SK-N-SH (cell line): Measurements from ENCODE around the gene PLPPR5.

Source experiments
- EP300 ChIP-seq, 2 experiments: IDR thresholded peaks; 2 replicates each; pipeline versions ENCODE4 v1.4.0 to v1.6.1; 2012; ENCODE audit warnings: borderline replicate concordance in 1 of 2, low read depth in 1 of 2, low read length in 1 of 2
- EZH2phosphoT487 ChIP-seq: fragments of 200-600 bp; sonication (generic); IDR thresholded peaks from 2 replicates; pipeline ENCODE4 v1.6.1; 2017; ENCODE audit warnings: low read depth, mixed run types, mild to moderate bottlenecking, antibody characterized with exemption, moderate library complexity, borderline replicate concordance
- MEF2A ChIP-seq: IDR thresholded peaks from 2 replicates; pipeline ENCODE4 v1.4.0; 2012; ENCODE audit warnings: low read depth, borderline replicate concordance
- RAD21 ChIP-seq: IDR thresholded peaks from 2 replicates; pipeline ENCODE4 v1.6.1; 2012; ENCODE audit warnings: mild to moderate bottlenecking, low read length
- SIN3A ChIP-seq: IDR thresholded peaks from 2 replicates; pipeline ENCODE4 v1.6.1; 2012; ENCODE audit warnings: low read depth, mild to moderate bottlenecking, low read length, moderate library complexity, borderline replicate concordance
- YY1 ChIP-seq: IDR thresholded peaks from 2 replicates; pipeline ENCODE4 v1.4.0; 2012; ENCODE audit warnings: low read depth, mild to moderate bottlenecking
- TF ChIP-seq, protein P1 (sequence below): IDR thresholded peaks from 2 replicates; pipeline ENCODE4 v1.4.0; 2012; ENCODE audit warnings: low read depth, borderline replicate concordance
- TF ChIP-seq, protein P2 (sequence below): IDR thresholded peaks from 2 replicates; pipeline ENCODE4 v1.4.0; 2012; ENCODE audit warnings: low read depth
- TF ChIP-seq, protein P3 (sequence below): fragments of 200-600 bp; sonication (generic); IDR thresholded peaks from 2 replicates; pipeline ENCODE4 v1.6.1; 2017; ENCODE audit warnings: antibody characterized with exemption, mild to moderate bottlenecking, moderate library complexity
- TF ChIP-seq, protein P4 (sequence below): IDR thresholded peaks from 2 replicates; pipeline ENCODE4 v1.6.1; 2012; ENCODE audit warnings: mild to moderate bottlenecking, low read depth, low read length, moderate library complexity

DNA sequence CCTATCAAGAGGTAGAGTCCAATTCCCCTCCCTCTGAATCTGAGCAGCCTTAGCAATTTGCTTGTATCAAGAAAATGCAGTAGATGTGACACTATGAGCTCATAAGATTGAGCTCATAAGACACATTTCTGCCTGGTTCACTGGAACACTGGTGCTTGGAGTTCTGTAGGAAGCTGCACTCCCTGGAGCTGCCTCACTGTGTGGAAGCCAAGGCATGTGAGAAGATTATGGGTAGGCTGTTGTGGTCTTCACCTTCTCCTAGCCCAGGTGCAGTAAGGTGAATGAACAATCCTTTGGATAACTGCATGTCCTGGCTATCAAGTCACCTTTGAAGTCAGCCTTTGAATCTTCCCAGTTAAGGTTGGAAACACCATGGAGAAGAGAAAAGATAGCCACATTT lies 67.3 kb downstream of the PLPPR5 start:
- TF ChIP-seq MEF2A (no peak), EZH2phosphoT487 (no peak), YY1 (no peak), EP300 (IDR thresholded peaks at IDR 0.05; ENCODE audit: borderline replicate concordance in 1 of 2, low read depth in 1 of 2, low read length in 1 of 2) (no peak), RAD21 (no peak), SIN3A (no peak)
- TF ChIP-seq, protein P1, sequence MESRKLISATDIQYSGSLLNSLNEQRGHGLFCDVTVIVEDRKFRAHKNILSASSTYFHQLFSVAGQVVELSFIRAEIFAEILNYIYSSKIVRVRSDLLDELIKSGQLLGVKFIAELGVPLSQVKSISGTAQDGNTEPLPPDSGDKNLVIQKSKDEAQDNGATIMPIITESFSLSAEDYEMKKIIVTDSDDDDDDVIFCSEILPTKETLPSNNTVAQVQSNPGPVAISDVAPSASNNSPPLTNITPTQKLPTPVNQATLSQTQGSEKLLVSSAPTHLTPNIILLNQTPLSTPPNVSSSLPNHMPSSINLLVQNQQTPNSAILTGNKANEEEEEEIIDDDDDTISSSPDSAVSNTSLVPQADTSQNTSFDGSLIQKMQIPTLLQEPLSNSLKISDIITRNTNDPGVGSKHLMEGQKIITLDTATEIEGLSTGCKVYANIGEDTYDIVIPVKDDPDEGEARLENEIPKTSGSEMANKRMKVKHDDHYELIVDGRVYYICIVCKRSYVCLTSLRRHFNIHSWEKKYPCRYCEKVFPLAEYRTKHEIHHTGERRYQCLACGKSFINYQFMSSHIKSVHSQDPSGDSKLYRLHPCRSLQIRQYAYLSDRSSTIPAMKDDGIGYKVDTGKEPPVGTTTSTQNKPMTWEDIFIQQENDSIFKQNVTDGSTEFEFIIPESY = no peak
- TF ChIP-seq, protein P2, sequence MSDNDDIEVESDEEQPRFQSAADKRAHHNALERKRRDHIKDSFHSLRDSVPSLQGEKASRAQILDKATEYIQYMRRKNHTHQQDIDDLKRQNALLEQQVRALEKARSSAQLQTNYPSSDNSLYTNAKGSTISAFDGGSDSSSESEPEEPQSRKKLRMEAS = no peak
- TF ChIP-seq, protein P3, sequence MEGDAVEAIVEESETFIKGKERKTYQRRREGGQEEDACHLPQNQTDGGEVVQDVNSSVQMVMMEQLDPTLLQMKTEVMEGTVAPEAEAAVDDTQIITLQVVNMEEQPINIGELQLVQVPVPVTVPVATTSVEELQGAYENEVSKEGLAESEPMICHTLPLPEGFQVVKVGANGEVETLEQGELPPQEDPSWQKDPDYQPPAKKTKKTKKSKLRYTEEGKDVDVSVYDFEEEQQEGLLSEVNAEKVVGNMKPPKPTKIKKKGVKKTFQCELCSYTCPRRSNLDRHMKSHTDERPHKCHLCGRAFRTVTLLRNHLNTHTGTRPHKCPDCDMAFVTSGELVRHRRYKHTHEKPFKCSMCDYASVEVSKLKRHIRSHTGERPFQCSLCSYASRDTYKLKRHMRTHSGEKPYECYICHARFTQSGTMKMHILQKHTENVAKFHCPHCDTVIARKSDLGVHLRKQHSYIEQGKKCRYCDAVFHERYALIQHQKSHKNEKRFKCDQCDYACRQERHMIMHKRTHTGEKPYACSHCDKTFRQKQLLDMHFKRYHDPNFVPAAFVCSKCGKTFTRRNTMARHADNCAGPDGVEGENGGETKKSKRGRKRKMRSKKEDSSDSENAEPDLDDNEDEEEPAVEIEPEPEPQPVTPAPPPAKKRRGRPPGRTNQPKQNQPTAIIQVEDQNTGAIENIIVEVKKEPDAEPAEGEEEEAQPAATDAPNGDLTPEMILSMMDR = no peak
- TF ChIP-seq, protein P4, sequence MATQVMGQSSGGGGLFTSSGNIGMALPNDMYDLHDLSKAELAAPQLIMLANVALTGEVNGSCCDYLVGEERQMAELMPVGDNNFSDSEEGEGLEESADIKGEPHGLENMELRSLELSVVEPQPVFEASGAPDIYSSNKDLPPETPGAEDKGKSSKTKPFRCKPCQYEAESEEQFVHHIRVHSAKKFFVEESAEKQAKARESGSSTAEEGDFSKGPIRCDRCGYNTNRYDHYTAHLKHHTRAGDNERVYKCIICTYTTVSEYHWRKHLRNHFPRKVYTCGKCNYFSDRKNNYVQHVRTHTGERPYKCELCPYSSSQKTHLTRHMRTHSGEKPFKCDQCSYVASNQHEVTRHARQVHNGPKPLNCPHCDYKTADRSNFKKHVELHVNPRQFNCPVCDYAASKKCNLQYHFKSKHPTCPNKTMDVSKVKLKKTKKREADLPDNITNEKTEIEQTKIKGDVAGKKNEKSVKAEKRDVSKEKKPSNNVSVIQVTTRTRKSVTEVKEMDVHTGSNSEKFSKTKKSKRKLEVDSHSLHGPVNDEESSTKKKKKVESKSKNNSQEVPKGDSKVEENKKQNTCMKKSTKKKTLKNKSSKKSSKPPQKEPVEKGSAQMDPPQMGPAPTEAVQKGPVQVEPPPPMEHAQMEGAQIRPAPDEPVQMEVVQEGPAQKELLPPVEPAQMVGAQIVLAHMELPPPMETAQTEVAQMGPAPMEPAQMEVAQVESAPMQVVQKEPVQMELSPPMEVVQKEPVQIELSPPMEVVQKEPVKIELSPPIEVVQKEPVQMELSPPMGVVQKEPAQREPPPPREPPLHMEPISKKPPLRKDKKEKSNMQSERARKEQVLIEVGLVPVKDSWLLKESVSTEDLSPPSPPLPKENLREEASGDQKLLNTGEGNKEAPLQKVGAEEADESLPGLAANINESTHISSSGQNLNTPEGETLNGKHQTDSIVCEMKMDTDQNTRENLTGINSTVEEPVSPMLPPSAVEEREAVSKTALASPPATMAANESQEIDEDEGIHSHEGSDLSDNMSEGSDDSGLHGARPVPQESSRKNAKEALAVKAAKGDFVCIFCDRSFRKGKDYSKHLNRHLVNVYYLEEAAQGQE = no peak
